CD4-positive, alpha-beta memory T cell (primary cell): ENCODE measurements around the gene ADGRD1. TPM values are rescaled to one million over a fixed set of nuclear protein-coding genes. Genes with fewer than 3 reads are reported as not detected.

Experiments used
- CTCF ChIA-PET: fragments of 350-600 bp; sonication (Branson Sonifier 250); formaldehyde crosslinking; loops from one replicate; lab custom pipeline; 2021; ENCODE audit warnings: inconsistent platforms; ENCODE audit not compliant: partially characterized antibody; lab: Charles Lee
- POLR2A ChIA-PET: fragments of 350-600 bp; sonication (Branson Sonifier 250); formaldehyde crosslinking; loops from one replicate; lab custom pipeline; 2021; ENCODE audit not compliant: partially characterized antibody; lab: Charles Lee
- DNase-seq, 5 donors: peaks; one replicate each; pipeline versions ENCODE4 v3.0.0 to v3.0.0-alpha.2; 2020 to 2022; ENCODE audit warnings: mixed read lengths in 1 of 5
- H3K27ac ChIP-seq: one replicate; pipeline ENCODE4 v1.7.0; 2013; ENCODE audit warnings: low read depth, low read length
- H3K27me3 ChIP-seq: 2 replicates; pipeline ENCODE4 v1.7.0; 2013; ENCODE audit warnings: mild to moderate bottlenecking, low read length, moderate library complexity; ENCODE audit not compliant: insufficient read depth
- H3K36me3 ChIP-seq: 2 replicates; pipeline ENCODE4 v1.7.0; 2013; ENCODE audit warnings: mild to moderate bottlenecking, low read length, moderate library complexity; ENCODE audit not compliant: insufficient read depth
- H3K4me1 ChIP-seq: 2 replicates; pipeline ENCODE4 v1.7.0; 2013; ENCODE audit warnings: mild to moderate bottlenecking, low read length, moderate library complexity; ENCODE audit not compliant: insufficient read depth
- H3K4me3 ChIP-seq, 2 donors: one replicate each; pipeline ENCODE4 v1.7.0; 2013; ENCODE audit warnings: low read length in 2 of 2, mild to moderate bottlenecking in 1 of 2
- H3K9me3 ChIP-seq, 2 donors: one replicate each; pipeline ENCODE4 v1.7.0; 2013; ENCODE audit warnings: low read length in 2 of 2, control low read depth in 1 of 2; ENCODE audit not compliant: control insufficient read depth in 1 of 2
- H3K27ac Mint-ChIP-seq, 7 donors: one replicate each; pipeline ENCODE4 v1.8.0; 2020 to 2021; ENCODE audit warnings: mixed read lengths in 7 of 7, mild to moderate bottlenecking in 6 of 7, inconsistent platforms in 3 of 7, moderate library complexity in 3 of 7
- H3K27me3 Mint-ChIP-seq, 2 donors: one replicate each; pipeline ENCODE4 v1.8.0; 2020 to 2021; ENCODE audit warnings: mixed read lengths in 2 of 2
- H3K36me3 Mint-ChIP-seq, 2 donors: one replicate each; pipeline ENCODE4 v1.8.0; 2020 to 2021; ENCODE audit warnings: mixed read lengths in 2 of 2, inconsistent platforms in 1 of 2, mild to moderate bottlenecking in 1 of 2
- H3K4me1 Mint-ChIP-seq, 4 donors: one replicate each; pipeline ENCODE4 v1.8.0; 2020 to 2021; ENCODE audit warnings: mixed read lengths in 4 of 4, mild to moderate bottlenecking in 1 of 4
- H3K4me3 Mint-ChIP-seq, 8 donors: one replicate each; pipeline ENCODE4 v1.8.0; 2020 to 2021; ENCODE audit warnings: mixed read lengths in 8 of 8, mild to moderate bottlenecking in 7 of 8, moderate library complexity in 6 of 8, inconsistent platforms in 3 of 8
- H3K9me3 Mint-ChIP-seq, 8 donors: one replicate each; pipeline ENCODE4 v1.8.0; 2020 to 2021; ENCODE audit warnings: mixed read lengths in 8 of 8, mild to moderate bottlenecking in 5 of 8, inconsistent platforms in 3 of 8, moderate library complexity in 1 of 8
- intact Hi-C: fragments of 100-400 bp; cut with micrococcal nuclease; formaldehyde crosslinking; loops from one replicate; pipeline ENCODE4 v1.15.1; 2023
- polyA plus RNA-seq, 2 donors: library from polyadenylated mRNA; unstranded; fragments of 300-500 nt; fragmentation: Illumina TruSeq; gene quantifications; one replicate each; pipeline ENCODE4 v1.2.3, GENCODE V29; 2021
- total RNA-seq, 2 experiments: library from RNA; stranded (reverse); gene quantifications; one replicate each; pipeline ENCODE4 v1.2.3, GENCODE V29; 2021

The ADGRD1 gene
- total and polyA plus RNA-seq, 4 experiments from 2014 or later, result not detected

DNA sequence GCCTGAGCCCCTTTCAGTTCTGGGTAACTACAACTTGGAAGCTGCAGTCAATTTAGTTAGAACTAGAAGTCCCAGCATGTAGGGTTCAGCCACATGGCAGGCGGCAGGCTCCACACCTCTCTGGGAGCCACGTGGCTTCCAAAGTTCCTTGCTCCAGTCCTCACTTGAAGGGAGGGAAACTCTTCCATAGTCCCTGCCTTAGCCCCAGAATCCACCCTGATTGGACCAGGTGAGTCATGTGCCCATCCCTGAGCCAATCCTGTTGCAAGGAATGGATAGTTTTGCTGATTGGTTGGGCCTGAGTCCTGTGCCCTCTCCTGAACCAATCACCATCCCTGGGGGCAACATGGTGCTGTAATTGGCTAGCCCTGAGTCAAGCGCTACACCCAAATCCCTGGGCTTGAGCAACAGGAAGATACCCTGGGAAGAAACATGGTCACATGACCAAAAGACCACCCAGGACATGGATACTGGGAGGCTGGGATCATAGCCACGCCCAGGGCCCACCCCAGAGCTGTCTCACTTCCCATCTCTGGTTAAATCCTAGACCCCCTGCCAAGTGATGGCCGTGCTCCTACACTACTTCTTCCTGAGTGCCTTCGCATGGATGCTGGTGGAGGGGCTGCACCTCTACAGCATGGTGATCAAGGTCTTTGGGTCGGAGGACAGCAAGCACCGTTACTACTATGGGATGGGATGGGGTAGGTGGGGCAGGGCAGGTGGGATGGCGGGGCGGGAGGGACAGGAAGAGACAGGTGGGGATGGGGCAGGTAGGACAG, 154.7 kb downstream of the ADGRD1 start:
- H3K4me1 Mint-ChIP-seq, result peaks cover 7 to 18% (median 10%) of the 10 kb centered on the region in 4 donors
- DNase-seq, result no peak
- H3K27me3 ChIP-seq, result no peaks in the 10 kb centered on the region
- H3K9me3 ChIP-seq, result no peaks in the 10 kb centered on the region
- H3K27ac Mint-ChIP-seq, result no peak overlapping the region
- H3K4me1 ChIP-seq, result peaks cover 24% of the 10 kb centered on the region
- ChIA-PET POLR2A (no interaction called here), CTCF (interaction anchor here (0.8 kb wide), 1 partner anchor 24 kb away, joined by 3 read pairs; no protein-coding TSS in a partner anchor)
- peaks cover 0 to 5% of the 10 kb centered on the region in 2 donors for H3K27me3 Mint-ChIP-seq
- H3K4me3 Mint-ChIP-seq, result no peak overlapping the region
- peaks cover 0 to 4% (median 0%) of the 10 kb centered on the region in 8 donors for H3K9me3 Mint-ChIP-seq
- H3K36me3 Mint-ChIP-seq, result no peaks in the 10 kb centered on the region
- no peak overlapping the region for H3K4me3 ChIP-seq
- H3K36me3 ChIP-seq, result no peaks in the 10 kb centered on the region
- intact Hi-C loops, result loop anchor here (10.0 kb wide), 1 partner anchor 886 kb away; no protein-coding TSS in a partner anchor
- no peak overlapping the region for H3K27ac ChIP-seq

- H3K27me3 ChIP-seq, result no peaks in the 10 kb centered on the region
- intact Hi-C loops, result no loop called here
- POLR2A ChIA-PET, result no interaction called here
- H3K27ac ChIP-seq, result no peak overlapping the region
- H3K4me3 ChIP-seq, result no peak overlapping the region
- no peak for DNase-seq
- CTCF ChIA-PET, result interaction anchor here (0.5 to 5.9 kb wide), 3 partner anchors 7 to 15 kb away, joined by 3 to 43 read pairs (median 3); no protein-coding TSS in a partner anchor
- H3K36me3 Mint-ChIP-seq, result no peaks in the 10 kb centered on the region
- H3K9me3 Mint-ChIP-seq, result peaks cover 0 to 4% (median 0%) of the 10 kb centered on the region in 8 donors
- H3K36me3 ChIP-seq, result no peaks in the 10 kb centered on the region
- peak overlapping the region in 1 of 7 donors; percentile 66 for H3K27ac Mint-ChIP-seq
- H3K27me3 Mint-ChIP-seq, result peaks cover 0 to 9% of the 10 kb centered on the region in 2 donors
- H3K4me3 Mint-ChIP-seq, result no peak overlapping the region
- no peaks in the 10 kb centered on the region for H3K9me3 ChIP-seq
- H3K4me1 Mint-ChIP-seq, result no peaks in the 10 kb centered on the region
- H3K4me1 ChIP-seq, result peaks cover 2% of the 10 kb centered on the region
Measured at GRCh38 chr12:131111446-131111845, 157.7 kb downstream of the ADGRD1 start.

DNA sequence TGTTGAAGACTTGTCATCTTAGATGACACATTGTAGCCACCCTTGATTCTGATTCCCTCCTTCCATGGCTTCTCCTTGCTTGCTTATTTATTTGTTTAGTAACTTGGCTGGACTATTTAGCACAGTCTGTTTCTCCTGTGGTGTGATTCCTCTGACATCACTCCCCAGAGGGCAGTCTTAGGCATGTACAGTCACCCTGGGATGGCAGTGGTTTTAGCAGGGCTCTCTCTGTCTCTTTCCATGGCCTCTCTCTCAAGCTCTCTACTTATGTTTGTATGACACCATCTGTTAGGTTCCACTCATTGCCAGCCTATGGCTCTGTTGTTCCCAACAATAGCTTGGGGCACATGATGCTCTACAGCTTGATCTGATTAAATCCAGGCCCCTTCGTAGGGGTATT, 158.3 kb downstream of the ADGRD1 start:
- CTCF ChIA-PET, result interaction anchor here (0.5 to 5.9 kb wide), 5 partner anchors 7 to 286 kb away, joined by 3 to 43 read pairs (median 5); no protein-coding TSS in a partner anchor

DNA sequence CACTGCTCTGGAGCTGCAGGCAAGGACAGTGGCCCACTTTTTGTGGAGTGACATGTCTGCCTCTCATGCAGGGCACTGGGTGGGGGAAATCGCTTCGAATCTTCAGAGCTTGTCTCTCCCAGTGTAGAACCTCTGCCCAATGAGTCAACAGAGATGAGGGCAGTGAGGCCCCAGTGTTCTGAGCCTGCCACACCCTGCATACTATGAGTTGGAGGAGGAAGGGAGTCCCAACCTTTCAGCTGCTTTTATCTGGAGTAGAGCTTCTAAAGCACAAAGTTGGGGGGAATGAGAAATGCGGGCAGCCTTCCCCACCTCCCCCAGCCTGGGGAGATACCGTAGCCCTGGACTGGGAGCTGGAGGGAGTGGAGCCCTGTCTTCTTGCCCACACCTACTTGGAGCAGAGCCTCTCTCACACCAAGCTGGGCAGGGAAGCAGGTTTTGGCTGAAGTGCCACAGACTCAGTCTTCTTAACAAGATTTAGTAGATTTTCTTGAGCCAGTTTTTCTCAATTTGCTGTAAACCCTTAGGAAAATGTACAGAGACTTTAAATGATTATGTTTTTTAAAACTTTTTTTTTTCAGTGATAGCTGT, 159.1 kb downstream of the ADGRD1 start:
- Histone ChIP-seq H3K4me3 (no peak overlapping the region), H3K27ac (no peak overlapping the region), H3K9me3 (no peaks in the 10 kb centered on the region), H3K4me1 (no peaks in the 10 kb centered on the region), H3K27me3 (no peaks in the 10 kb centered on the region), H3K36me3 (no peaks in the 10 kb centered on the region)
- no peak for DNase-seq
- intact Hi-C loops, result no loop called here
- no peak overlapping the region for H3K4me3 Mint-ChIP-seq
- no peak overlapping the region for H3K27ac Mint-ChIP-seq
- ChIA-PET POLR2A (no interaction called here), CTCF (interaction anchor here (1.0 to 5.9 kb wide), 5 partner anchors 8 to 287 kb away, joined by 3 to 43 read pairs (median 5); no protein-coding TSS in a partner anchor)
- peaks cover 0 to 4% (median 0%) of the 10 kb centered on the region in 8 donors for H3K9me3 Mint-ChIP-seq
- H3K27me3 Mint-ChIP-seq, result peaks cover 0 to 9% of the 10 kb centered on the region in 2 donors
- no peaks in the 10 kb centered on the region for H3K4me1 Mint-ChIP-seq
- no peaks in the 10 kb centered on the region for H3K36me3 Mint-ChIP-seq

More for the DNA sequence above, 158.3 kb downstream of the ADGRD1 start:
- intact Hi-C loops, result no loop called here
- Histone ChIP-seq H3K27ac (no peak overlapping the region), H3K9me3 (no peaks in the 10 kb centered on the region), H3K27me3 (no peaks in the 10 kb centered on the region), H3K36me3 (no peaks in the 10 kb centered on the region), H3K4me1 (no peaks in the 10 kb centered on the region), H3K4me3 (no peak overlapping the region)
- POLR2A ChIA-PET, result no interaction called here
- DNase-seq, result no peak
- Mint-ChIP-seq H3K27ac (no peak overlapping the region), H3K36me3 (no peaks in the 10 kb centered on the region), H3K4me3 (peak overlapping the region in 1 of 8 donors; percentile 28), H3K9me3 (peaks cover 0 to 4% (median 0%) of the 10 kb centered on the region in 8 donors), H3K4me1 (no peaks in the 10 kb centered on the region), H3K27me3 (peaks cover 0 to 9% of the 10 kb centered on the region in 2 donors)

DNA sequence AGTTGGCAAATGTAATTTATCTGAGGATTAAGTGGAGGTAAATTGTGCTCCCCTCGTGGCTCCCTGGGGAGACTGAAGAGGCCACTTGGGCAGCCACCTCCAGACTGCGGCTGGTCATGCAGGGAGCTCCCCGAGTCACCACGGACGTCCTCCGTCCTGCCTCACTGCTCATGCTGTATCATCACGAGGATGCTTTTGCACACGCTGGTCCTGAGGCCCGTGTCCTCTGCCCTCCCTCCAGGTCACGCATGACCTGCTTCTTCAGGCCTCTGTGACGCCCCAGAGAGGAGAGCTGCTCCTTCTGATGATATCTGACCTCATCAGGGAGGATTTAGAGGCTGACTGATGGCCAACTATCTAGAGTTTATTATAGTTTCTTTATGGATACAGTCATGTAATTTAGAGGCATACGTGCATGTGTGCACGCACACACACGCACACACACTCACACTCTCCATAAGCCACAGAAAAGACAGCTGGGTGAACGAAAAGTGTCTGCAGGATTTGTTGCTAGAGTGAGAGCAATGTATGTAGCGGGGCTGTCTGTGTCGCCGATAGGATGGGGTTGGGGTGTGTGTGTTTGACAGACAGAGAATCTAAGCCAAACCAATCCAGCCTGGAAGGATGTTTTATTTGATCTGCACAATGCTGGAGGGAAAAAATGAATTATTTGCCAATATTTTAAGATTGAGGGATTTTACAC, 160.0 kb downstream of the ADGRD1 start:
- Mint-ChIP-seq H3K4me1 (no peaks in the 10 kb centered on the region), H3K4me3 (no peak overlapping the region), H3K27ac (no peak overlapping the region), H3K27me3 (peaks cover 0 to 9% of the 10 kb centered on the region in 2 donors), H3K9me3 (peaks cover 0 to 4% (median 0%) of the 10 kb centered on the region in 8 donors), H3K36me3 (no peaks in the 10 kb centered on the region)
- H3K36me3 ChIP-seq, result no peaks in the 10 kb centered on the region
- DNase-seq, result no peak
- H3K9me3 ChIP-seq, result no peaks in the 10 kb centered on the region
- H3K27me3 ChIP-seq, result no peaks in the 10 kb centered on the region
- ChIA-PET POLR2A (no interaction called here), CTCF (interaction anchor here (1.2 to 5.9 kb wide), 3 partner anchors 9 to 21 kb away, joined by 3 to 43 read pairs (median 5); no protein-coding TSS in a partner anchor)
- intact Hi-C loops, result no loop called here
- no peak overlapping the region for H3K27ac ChIP-seq
- no peaks in the 10 kb centered on the region for H3K4me1 ChIP-seq
- H3K4me3 ChIP-seq, result no peak overlapping the region

- H3K4me3 ChIP-seq, result no peak overlapping the region
- POLR2A ChIA-PET, result no interaction called here
- intact Hi-C loops, result no loop called here
- no peaks in the 10 kb centered on the region for H3K36me3 ChIP-seq
- DNase-seq, result no peak
- Mint-ChIP-seq H3K36me3 (no peaks in the 10 kb centered on the region), H3K4me1 (no peaks in the 10 kb centered on the region), H3K27me3 (peaks cover 0 to 8% of the 10 kb centered on the region in 2 donors), H3K27ac (no peak overlapping the region), H3K9me3 (peaks cover 0 to under 1% (median 0%) of the 10 kb centered on the region in 8 donors), H3K4me3 (no peak overlapping the region)
- H3K9me3 ChIP-seq, result no peaks in the 10 kb centered on the region
- no peak overlapping the region for H3K27ac ChIP-seq
- H3K27me3 ChIP-seq, result no peaks in the 10 kb centered on the region
- CTCF ChIA-PET, result interaction anchor here (1.2 to 5.9 kb wide), 2 partner anchors 9 to 19 kb away, joined by 3 to 43 read pairs; no protein-coding TSS in a partner anchor
- no peaks in the 10 kb centered on the region for H3K4me1 ChIP-seq
Measured at GRCh38 chr12:131114271-131114670, 160.6 kb downstream of the ADGRD1 start.
